ENCODE data around the gene AK9.

- TF ChIP-seq CTCF (IDR thresholded peaks at IDR 0.05; ENCODE audit: low read depth, low read length, missing input control): no peak
- no peak for TF ChIP-seq JUND (IDR thresholded peaks at IDR 0.05)
- TF ChIP-seq MAX (IDR thresholded peaks at IDR 0.05): no peak
- TF ChIP-seq REST (IDR thresholded peaks at IDR 0.05): no peak
- TF ChIP-seq YY1 (IDR thresholded peaks at IDR 0.05): no peak
- no peak for TF ChIP-seq SP1 (IDR thresholded peaks at IDR 0.05)
- no peak for TF ChIP-seq NR2F2 (IDR thresholded peaks at IDR 0.05)
- TF ChIP-seq TAF1 (conservative IDR thresholded peaks at IDR 0.05): no peak
- no peak for TF ChIP-seq RAD21 (IDR thresholded peaks at IDR 0.05)
- no peak for TF ChIP-seq GABPA (IDR thresholded peaks at IDR 0.05 in 1 of 2, conservative IDR thresholded peaks at IDR 0.05 in 1 of 2)
- no peak for TF ChIP-seq RXRA (IDR thresholded peaks at IDR 0.05)
- TF ChIP-seq HNF4G (IDR thresholded peaks at IDR 0.05): no peak
- TF ChIP-seq ATF3 (IDR thresholded peaks at IDR 0.05): no peak
Measured at GRCh38 chr6:109484122-109484521, 206.9 kb downstream of the AK9 start.
